GM12878 (cell line): ENCODE data around the gene HEG1. TPM values are rescaled to one million over a fixed set of nuclear protein-coding genes. Genes with fewer than 3 reads are reported as not detected.

Source experiments
- ATAC-seq: fragments of 200-7000 bp; cut with Tn5 transposase; 3 replicates; pipeline ENCODE4 v1.9.1; 2020; ENCODE audit warnings: mild to moderate bottlenecking, moderate library complexity
- BruUV-seq: library from RNA; stranded (reverse); fragments of 400-500 nt; replicated peaks from 2 replicates; lab custom pipeline; 2021; lab: Mats Ljungman, UMichigan
- CTCF ChIA-PET: fragments of 300-600 bp; sonication (Branson Sonifier 250); formaldehyde crosslinking; extraction: SDS; loops from one replicate; lab custom pipeline; 2021; ENCODE audit warnings: inconsistent platforms; lab: Yijun Ruan, JAX
- POLR2A ChIA-PET: fragments of 350-600 bp; formaldehyde crosslinking; extraction: SDS; loops from one replicate; lab custom pipeline; 2021; ENCODE audit warnings: inconsistent platforms; lab: Charles Lee
- RAD21 ChIA-PET: fragments of 300-600 bp; sonication (Branson Sonifier 250); formaldehyde crosslinking; loops from one replicate; lab custom pipeline; 2023; ENCODE audit warnings: antibody characterized with exemption; ENCODE audit not compliant: unreplicated experiment; lab: Charles Lee
- SMC1A ChIA-PET: fragments of 300-600 bp; sonication (Branson Sonifier 250); formaldehyde crosslinking; loops from one replicate; lab custom pipeline; 2023; ENCODE audit not compliant: unreplicated experiment, uncharacterized antibody; lab: Charles Lee
- DNase-seq: peaks from one replicate; pipeline ENCODE4 v3.0.0-alpha.2; 2011; ENCODE audit warnings: low read depth, low spot score
- FAIRE-seq: peaks from 3 replicates; lab custom pipeline; 2011; peaks lifted over from hg19 to GRCh38; lab: Jason Lieb, UNC
- H2AFZ ChIP-seq: 2 replicates; pipeline ENCODE4 v1.6.0; 2011; ENCODE audit warnings: low read depth, low read length, control low read depth; ENCODE audit not compliant: control insufficient read depth
- H3K27ac ChIP-seq: 2 replicates; pipeline ENCODE4 v1.5.1; 2011; ENCODE audit warnings: control low read depth; ENCODE audit not compliant: control insufficient read depth, insufficient read depth
- H3K27me3 ChIP-seq, 2 experiments: replicated peaks in 1 of 2; 2 replicates each; pipeline versions ENCODE4 v1.6.0 to v1.6.1; 2011; ENCODE audit warnings: low read length in 1 of 2; ENCODE audit not compliant: control insufficient read depth in 2 of 2, insufficient read depth in 2 of 2
- H3K36me3 ChIP-seq, 2 experiments: 2 replicates each; pipeline ENCODE4 v1.5.1; 2011; ENCODE audit warnings: low read length in 1 of 2; ENCODE audit not compliant: control insufficient read depth in 2 of 2, insufficient read depth in 2 of 2
- H3K4me1 ChIP-seq: 2 replicates; pipeline ENCODE4 v1.6.1; 2011; ENCODE audit warnings: mild to moderate bottlenecking, low read length, moderate library complexity, mixed read lengths; ENCODE audit not compliant: control insufficient read depth, insufficient read depth
- H3K4me2 ChIP-seq: 2 replicates; pipeline ENCODE4 v1.6.0; 2011; ENCODE audit warnings: control low read depth; ENCODE audit not compliant: control insufficient read depth, insufficient read depth
- H3K4me3 ChIP-seq: fragments of 200-600 bp; sonication (generic); 2 replicates; pipeline ENCODE4 v1.5.1; 2016
- H3K79me2 ChIP-seq: 2 replicates; pipeline ENCODE4 v1.6.0; 2011; ENCODE audit warnings: low read length; ENCODE audit not compliant: control insufficient read depth, insufficient read depth
- H3K9ac ChIP-seq: 2 replicates; pipeline ENCODE4 v1.8.0; 2011; ENCODE audit warnings: low read length, control low read depth, mixed read lengths; ENCODE audit not compliant: control insufficient read depth, insufficient read depth
- H3K9me3 ChIP-seq: replicated peaks from 3 replicates; pipeline ENCODE4 v1.5.1; 2011; ENCODE audit warnings: mild to moderate bottlenecking, low read length; ENCODE audit not compliant: control insufficient read depth, insufficient read depth
- H4K20me1 ChIP-seq: 2 replicates; pipeline ENCODE4 v1.6.0; 2011; ENCODE audit not compliant: control insufficient read depth, insufficient read depth
- ASH2L ChIP-seq: fragments of 300-600, 200-600 bp; sonication (generic); IDR thresholded peaks from 2 replicates; pipeline ENCODE4 v1.6.1; 2017; ENCODE audit warnings: low read depth, mild to moderate bottlenecking, borderline replicate concordance
- ATF3 ChIP-seq: IDR thresholded peaks from 2 replicates; pipeline ENCODE4 v1.6.1; 2011; ENCODE audit warnings: low read depth, mild to moderate bottlenecking, low read length, moderate library complexity, borderline replicate concordance; ENCODE audit errors: extremely low read depth
- CEBPB ChIP-seq, 2 experiments: fragments of 150-350 bp in 1 of 2; IDR thresholded peaks; 2 replicates each; pipeline ENCODE4 v1.6.1; 2012 to 2014; ENCODE audit warnings: low read depth in 2 of 2, low read length in 2 of 2, borderline replicate concordance in 1 of 2, inconsistent platforms in 1 of 2
- MTA2 ChIP-seq: fragments of 450-650 bp; IDR thresholded peaks from 2 replicates; pipeline ENCODE4 v1.6.1; 2016; ENCODE audit warnings: low read depth, mild to moderate bottlenecking, moderate library complexity
- SMAD5 ChIP-seq: IDR thresholded peaks from 2 replicates; pipeline ENCODE4 v1.6.1; 2016; ENCODE audit warnings: antibody characterized with exemption, low read depth
- SMARCA5 ChIP-seq: fragments of 450-650 bp; IDR thresholded peaks from 2 replicates; pipeline ENCODE4 v1.6.1; 2017; ENCODE audit warnings: mild to moderate bottlenecking
- SREBF1 ChIP-seq: IDR thresholded peaks from 2 replicates; pipeline ENCODE4 v1.6.1; 2012; ENCODE audit warnings: mild to moderate bottlenecking, low read length
- WGBS: methylation state at CpG from one replicate; pipeline ENCODE4 v1.1.6; 2016; ENCODE audit warnings: low lambda C conversion rate; ENCODE audit not compliant: insufficient replicate concordance, insufficient coverage; ENCODE audit errors: missing lambda C conversion rate; 5-methylcytosine and 5-hydroxymethylcytosine counted together
- in situ Hi-C: fragments of 300-500 bp; cut with MboI; formaldehyde crosslinking; loops from 9 replicates; pipeline ENCODE4 v1.14.3; 2018; ENCODE audit warnings: mixed read lengths
- intact Hi-C: fragments of 100-400 bp; cut with micrococcal nuclease; formaldehyde crosslinking; loops from one replicate; pipeline ENCODE4 v1.14.2; 2022; ENCODE audit not compliant: unreplicated experiment
- polyA plus RNA-seq, 11 experiments: library from polyadenylated mRNA; depleted of rRNA in 4 of 11; unstranded in 6 of 11; stranded (reverse) in 5 of 11; fragments of >200 nt; fragmentation: Nextera tagmentation in 4 of 11; fragmentation: Illumina TruSeq in 1 of 11; extraction: Ambion mirVana in 4 of 11; extraction: Trizol in 1 of 11; gene quantifications; 1 replicate in 1 of 11; 2 replicates in 10 of 11; pipeline versions ENCODE4 v1.2.1 to v1.2.3, GENCODE V29; 2011 to 2016; ENCODE audit warnings: inconsistent platforms in 2 of 11, missing spikeins in 2 of 11, low read depth in 1 of 11
- total RNA-seq, 4 experiments: library from RNA; depleted of rRNA in 3 of 4; stranded (reverse); fragments of >200 nt in 3 of 4; fragmentation: Illumina TruSeq in 1 of 4; extraction: Trizol in 1 of 4; gene quantifications; 2 replicates each; pipeline versions ENCODE4 v1.2.1 to v1.2.3, GENCODE V29; 2013 to 2021

The HEG1 gene
- total and polyA plus RNA-seq, 10 of the 15 experiments (the other 5 are each of a cell fraction or from before 2014, with no cell fraction given), result 2.2 to 32.1 (median 7.6) TPM

GRCh38 chr3:125059488-125060245 lies 3.9 kb upstream of the HEG1 start:
- H3K27me3 ChIP-seq, result no peaks in the 10 kb centered on the region; a peak in 2 of 4 replicates
- whole genome bisulfite sequencing, result 81% methylated on average over 7 of the region's 7 CpGs
- DNase-seq, result no peak
- in situ Hi-C loops, result no loop called here
- H3K9me3 ChIP-seq, result no peaks in the 10 kb centered on the region
- POLR2A ChIA-PET, result no interaction called here
- TF ChIP-seq SMAD5 (no peak), CEBPB (IDR thresholded peaks at IDR 0.05; ENCODE audit: borderline replicate concordance in 1 of 2, low read depth in 2 of 2, low read length in 2 of 2) (no peak), SREBF1 (no peak), MTA2 (no peak), ASH2L (no peak), ATF3 (no peak), SMARCA5 (no peak)
- TF ChIP-seq, all 136 proteins: peak for 0
- FAIRE-seq (no peak), ATAC-seq (no peak)
- no peak overlapping the region for H3K27ac ChIP-seq
- H3K79me2 ChIP-seq, result peaks cover 8% of the 10 kb centered on the region
- ChIA-PET CTCF (no interaction called here), SMC1A (no interaction called here), RAD21 (no interaction called here)
- H3K4me1 ChIP-seq, result no peaks in the 10 kb centered on the region
- H4K20me1 ChIP-seq, result no peaks in the 10 kb centered on the region
- intact Hi-C loops, result no loop called here
- H3K9ac ChIP-seq, result no peak overlapping the region
- no peak overlapping the region for H3K4me3 ChIP-seq
- H2AFZ ChIP-seq, result no peak overlapping the region
- no peak overlapping the region for H3K4me2 ChIP-seq
- H3K36me3 ChIP-seq, result no peaks in the 10 kb centered on the region
- BruUV-seq, result no TSS peak
